H9 (cell line): ENCODE measurements around the gene MYO7B. TPM values are rescaled to one million over a fixed set of nuclear protein-coding genes. Genes with fewer than 3 reads are reported as not detected.

Source experiments
- DNase-seq: peaks from one replicate; pipeline ENCODE4 v3.0.0-alpha.2; 2017
- H2AFZ ChIP-seq: one replicate; pipeline ENCODE4 v1.6.1; 2013; ENCODE audit warnings: mild to moderate bottlenecking, low read length, control low read depth, moderate library complexity
- H2AK5ac ChIP-seq: 2 replicates; pipeline ENCODE4 v1.6.1; 2013; ENCODE audit warnings: low read length, control low read depth, mixed read lengths; ENCODE audit not compliant: insufficient read length
- H2BK120ac ChIP-seq: one replicate; pipeline ENCODE4 v1.6.1; 2013; ENCODE audit warnings: low read depth, mild to moderate bottlenecking, low read length, control low read depth, inconsistent platforms; ENCODE audit not compliant: poor library complexity, severe bottlenecking
- H2BK12ac ChIP-seq: 2 replicates; pipeline ENCODE4 v1.6.1; 2013; ENCODE audit warnings: low read length, control low read depth, mixed read lengths, low read depth; ENCODE audit not compliant: insufficient read length
- H2BK15ac ChIP-seq: 2 replicates; pipeline ENCODE4 v1.6.1; 2013; ENCODE audit warnings: low read depth, low read length, control low read depth
- H2BK20ac ChIP-seq: one replicate; pipeline ENCODE4 v1.6.1; 2013; ENCODE audit warnings: low read depth, mild to moderate bottlenecking, low read length, control low read depth, inconsistent platforms; ENCODE audit not compliant: poor library complexity, severe bottlenecking
- H2BK5ac ChIP-seq: 2 replicates; pipeline ENCODE4 v1.6.1; 2013; ENCODE audit warnings: low read length, control low read depth, mixed read lengths; ENCODE audit not compliant: insufficient read length
- H3K14ac ChIP-seq: 2 replicates; pipeline ENCODE4 v1.6.1; 2013; ENCODE audit warnings: low read length, control low read depth; ENCODE audit not compliant: insufficient read depth
- H3K18ac ChIP-seq: 2 replicates; pipeline ENCODE4 v1.6.1; 2013; ENCODE audit warnings: low read depth, mild to moderate bottlenecking, mixed read lengths, low read length, control low read depth; ENCODE audit not compliant: insufficient read length
- H3K23ac ChIP-seq: 2 replicates; pipeline ENCODE4 v1.6.1; 2013; ENCODE audit warnings: low read length, control low read depth, mixed read lengths, low read depth; ENCODE audit not compliant: insufficient read length
- H3K23me2 ChIP-seq: 2 replicates; pipeline ENCODE4 v1.6.1; 2013; ENCODE audit warnings: low read depth, mild to moderate bottlenecking, mixed read lengths, low read length, control low read depth; ENCODE audit not compliant: insufficient read length, poor library complexity, severe bottlenecking
- H3K27ac ChIP-seq: 2 replicates; pipeline ENCODE4 v1.5.1; 2013; ENCODE audit warnings: low read length, control low read depth, mixed read lengths, low read depth; ENCODE audit not compliant: insufficient read length
- H3K27me3 ChIP-seq: 2 replicates; pipeline ENCODE4 v1.6.1; 2013; ENCODE audit warnings: low read length, control low read depth, inconsistent platforms; ENCODE audit not compliant: insufficient read depth
- H3K4ac ChIP-seq: 2 replicates; pipeline ENCODE4 v1.6.1; 2013; ENCODE audit warnings: low read depth, mild to moderate bottlenecking, control low read depth, inconsistent platforms, low read length, moderate library complexity
- H3K4me1 ChIP-seq: 2 replicates; pipeline ENCODE4 v1.6.1; 2013; ENCODE audit warnings: low read length, control low read depth, inconsistent platforms; ENCODE audit not compliant: insufficient read depth
- H3K4me2 ChIP-seq: 2 replicates; pipeline ENCODE4 v1.6.1; 2013; ENCODE audit warnings: low read length, control low read depth, mixed read lengths; ENCODE audit not compliant: insufficient read length, insufficient read depth
- H3K56ac ChIP-seq: 2 replicates; pipeline ENCODE4 v1.6.1; 2013; ENCODE audit warnings: low read depth, mild to moderate bottlenecking, mixed read lengths, low read length, control low read depth; ENCODE audit not compliant: insufficient read length
- H3K79me1 ChIP-seq: 2 replicates; pipeline ENCODE4 v1.6.1; 2013; ENCODE audit warnings: low read depth, mild to moderate bottlenecking, moderate library complexity, low read length, control low read depth, inconsistent platforms; ENCODE audit not compliant: insufficient read depth, poor library complexity, severe bottlenecking
- H3K79me2 ChIP-seq: 2 replicates; pipeline ENCODE4 v1.6.1; 2013; ENCODE audit warnings: low read length, control low read depth, inconsistent platforms; ENCODE audit not compliant: insufficient read depth
- H3K9ac ChIP-seq: 2 replicates; pipeline ENCODE4 v1.6.1; 2013; ENCODE audit warnings: low read length, control low read depth, mixed read lengths; ENCODE audit not compliant: insufficient read length; ENCODE audit errors: extremely low read depth
- H3K9me3 ChIP-seq: one replicate; pipeline ENCODE4 v1.6.1; 2013; ENCODE audit warnings: low read depth, low read length, inconsistent platforms; ENCODE audit not compliant: control insufficient read depth
- H3T11ph ChIP-seq: one replicate; pipeline ENCODE4 v1.6.1; 2013; ENCODE audit warnings: mild to moderate bottlenecking, low read length, control low read depth, inconsistent platforms
- H4K20me1 ChIP-seq: one replicate; pipeline ENCODE4 v1.6.1; 2013; ENCODE audit not compliant: control insufficient read depth, insufficient read length, insufficient read depth
- H4K5ac ChIP-seq: 2 replicates; pipeline ENCODE4 v1.6.1; 2013; ENCODE audit warnings: low read depth, mild to moderate bottlenecking, mixed read lengths, low read length, control low read depth; ENCODE audit not compliant: insufficient read length
- H4K8ac ChIP-seq: replicated peaks from 2 replicates; pipeline ENCODE4 v1.6.1; 2013; ENCODE audit warnings: low read length, control low read depth, mixed read lengths, low read depth; ENCODE audit not compliant: insufficient read length
- H4K91ac ChIP-seq: 2 replicates; pipeline ENCODE4 v1.6.1; 2013; ENCODE audit warnings: low read depth, mild to moderate bottlenecking, moderate library complexity, mixed read lengths, low read length, control low read depth; ENCODE audit not compliant: insufficient read length
- H3K27ac Mint-ChIP-seq, 3 experiments: 2 replicates in 2 of 3; 3 replicates in 1 of 3; pipeline ENCODE4 v1.8.0; 2020 to 2021; ENCODE audit warnings: mixed read lengths in 3 of 3, mild to moderate bottlenecking in 1 of 3, moderate library complexity in 1 of 3
- H3K27me3 Mint-ChIP-seq: 2 replicates; pipeline ENCODE4 v1.8.0; 2021; ENCODE audit warnings: low read depth, mild to moderate bottlenecking, moderate library complexity, mixed read lengths
- H3K36me3 Mint-ChIP-seq, 3 experiments: 2 replicates in 2 of 3; 3 replicates in 1 of 3; pipeline ENCODE4 v1.8.0; 2020 to 2021; ENCODE audit warnings: low read depth in 3 of 3, mixed read lengths in 3 of 3; ENCODE audit not compliant: insufficient read depth in 1 of 3
- H3K4me1 Mint-ChIP-seq, 2 experiments: 2 replicates each; pipeline ENCODE4 v1.8.0; 2020; ENCODE audit warnings: mixed read lengths in 2 of 2
- H3K4me3 Mint-ChIP-seq, 2 experiments: 2 replicates in 1 of 2; 3 replicates in 1 of 2; pipeline ENCODE4 v1.8.0; 2020 to 2021; ENCODE audit warnings: mild to moderate bottlenecking in 2 of 2, mixed read lengths in 2 of 2, moderate library complexity in 1 of 2
- H3K9me3 Mint-ChIP-seq, 2 experiments: 2 replicates in 1 of 2; 3 replicates in 1 of 2; pipeline ENCODE4 v1.8.0; 2020; ENCODE audit warnings: mild to moderate bottlenecking in 2 of 2, mixed read lengths in 2 of 2, moderate library complexity in 1 of 2
- CTCF ChIP-seq: fragments of 200-600 bp; sonication (generic); conservative IDR thresholded peaks from 3 replicates; pipeline ENCODE4 v1.8.0; 2021; ENCODE audit warnings: antibody characterized with exemption, mild to moderate bottlenecking
- WGBS: extraction: QIAGEN DNeasy Blood & Tissue Kit; methylation state at CpG from one replicate; pipeline ENCODE4 v1.1.7; 2013; ENCODE audit warnings: missing lambda C conversion rate, low lambda C conversion rate, mixed read lengths; ENCODE audit not compliant: insufficient read length; ENCODE audit errors: extremely low coverage; 5-methylcytosine and 5-hydroxymethylcytosine counted together
- total RNA-seq: library from RNA; stranded (reverse); gene quantifications from 2 replicates; pipeline ENCODE4 v1.2.1, GENCODE V29; 2021

MYO7B gene
- total RNA-seq, 1 experiment from 2014 or later: not detected

GRCh38 chr2:127565261-127566138 lies 30.0 kb downstream of the MYO7B start:
- H3K23me2 ChIP-seq: no peaks in the 10 kb centered on the region
- no peak overlapping the region for H2BK20ac ChIP-seq
- Mint-ChIP-seq H3K4me3 (no peak overlapping the region), H3K27ac (no peak overlapping the region; a peak in 1 of 7 replicates), H3K4me1 (peaks cover 13 to 14% of the 10 kb centered on the region in 2 experiments), H3K9me3 (no peaks in the 10 kb centered on the region; a peak in 1 of 5 replicates), H3K36me3 (no peaks in the 10 kb centered on the region), H3K27me3 (peaks cover 4% of the 10 kb centered on the region)
- no peak overlapping the region for H3K4me2 ChIP-seq
- no peak overlapping the region for H3K27ac ChIP-seq
- no peak overlapping the region for H2BK120ac ChIP-seq
- H3K14ac ChIP-seq: no peak overlapping the region
- no peak for TF ChIP-seq CTCF
- H3K9me3 ChIP-seq: no peaks in the 10 kb centered on the region
- no peaks in the 10 kb centered on the region for H3K79me1 ChIP-seq
- no peaks in the 10 kb centered on the region for H4K20me1 ChIP-seq
- H3K79me2 ChIP-seq: no peaks in the 10 kb centered on the region
- no peak overlapping the region for H3K23ac ChIP-seq
- H3K4me1 ChIP-seq: no peaks in the 10 kb centered on the region
- no peak overlapping the region for H3T11ph ChIP-seq
- H4K8ac ChIP-seq: no peak overlapping the region
- peak; percentile 19 for DNase-seq
- no peak overlapping the region for H3K18ac ChIP-seq
- no peak overlapping the region for H2BK15ac ChIP-seq
- H3K4ac ChIP-seq: no peak overlapping the region
- WGBS: no CpG with 5 or more reads among the region's 12 CpGs
- H4K91ac ChIP-seq: no peak overlapping the region
- H2AFZ ChIP-seq: no peak overlapping the region
- no peak overlapping the region for H4K5ac ChIP-seq
- no peak overlapping the region for H3K56ac ChIP-seq
- no peak overlapping the region for H2BK12ac ChIP-seq
- H2AK5ac ChIP-seq: no peak overlapping the region
- no peaks in the 10 kb centered on the region for H3K27me3 ChIP-seq
- H3K9ac ChIP-seq: no peak overlapping the region
- H2BK5ac ChIP-seq: no peak overlapping the region
